GM18499 (cell line): ENCODE data around the gene PIWIL1.

Source experiments
- ATAC-seq: cut with Tn5 transposase; IDR thresholded peaks from one replicate; pipeline ENCODE4 v1.9.1; 2021; ENCODE audit warnings: moderate number of reproducible peaks; ENCODE audit not compliant: insufficient read depth, unreplicated experiment

The PIWIL1 gene

GRCh38 chr12:130335517-130336392 is 1.9 kb upstream of the PIWIL1 start:
- ATAC-seq, result no peak

GRCh38 chr12:130336723-130337487 is 782 bp upstream of the PIWIL1 start:
- ATAC-seq, result no peak

GRCh38 chr12:130338794-130339601 is 1.3 kb downstream of the PIWIL1 start:
- no peak for ATAC-seq

GRCh38 chr12:130339951-130340350 is 2.3 kb downstream of the PIWIL1 start:
- ATAC-seq, result no peak

- no peak for ATAC-seq
These were observed 4.8 kb downstream of the PIWIL1 start for GRCh38 chr12:130342442-130342841.

GRCh38 chr12:130342842-130343241 is 5.2 kb downstream of the PIWIL1 start:
- no peak for ATAC-seq

- ATAC-seq, result no peak
These were observed 6.8 kb downstream of the PIWIL1 start for GRCh38 chr12:130344529-130344928.

- no peak for ATAC-seq
These were observed 7.6 kb downstream of the PIWIL1 start for GRCh38 chr12:130345292-130345691.

- no peak for ATAC-seq
These were observed 9.9 kb downstream of the PIWIL1 start for GRCh38 chr12:130347588-130347987.

- ATAC-seq, result no peak
These were observed 13.0 kb downstream of the PIWIL1 start for GRCh38 chr12:130350715-130351114.

GRCh38 chr12:130351326-130351725 is 13.6 kb downstream of the PIWIL1 start:
- no peak for ATAC-seq

- ATAC-seq, result no peak
These were observed 15.4 kb downstream of the PIWIL1 start for GRCh38 chr12:130353081-130353480.

- ATAC-seq, result no peak
These were observed 16.7 kb downstream of the PIWIL1 start for GRCh38 chr12:130354407-130354806.

GRCh38 chr12:130356222-130356621 is 18.5 kb downstream of the PIWIL1 start:
- ATAC-seq, result no peak

GRCh38 chr12:130357241-130357640 is 19.6 kb downstream of the PIWIL1 start:
- no peak for ATAC-seq

GRCh38 chr12:130357729-130358330 is 20.1 kb downstream of the PIWIL1 start:
- ATAC-seq, result no peak

- ATAC-seq, result no peak
These were observed 24.4 kb downstream of the PIWIL1 start for GRCh38 chr12:130362060-130362459.

GRCh38 chr12:130364578-130364977 is 26.9 kb downstream of the PIWIL1 start:
- no peak for ATAC-seq

- no peak for ATAC-seq
These were observed 28.5 kb downstream of the PIWIL1 start for GRCh38 chr12:130366159-130366558.

- ATAC-seq, result no peak
These were observed 29.3 kb downstream of the PIWIL1 start for GRCh38 chr12:130367003-130367402.
